Measurements from ENCODE around the gene FBXL14. TPM values are rescaled to one million over a fixed set of nuclear protein-coding genes. Genes with fewer than 3 reads are reported as not detected.

The FBXL14 gene
- polyA plus RNA-seq, 3 donors, result 6.2 to 9.8 (median 7.2) TPM

- peak overlapping the region; percentile 79 to 92 for H3K4me3 Mint-ChIP-seq
- Histone ChIP-seq H3K9ac (ENCODE audit: insufficient read depth, low read length, poor library complexity, severe bottlenecking) (peak overlapping the region; percentile 41), H3K4me2 (replicated peaks; ENCODE audit: extremely low read depth, low read length, poor library complexity, severe bottlenecking) (peak overlapping the region; percentile 83), H3K36me3 (replicated peaks in 1 of 2; ENCODE audit: control insufficient read depth in 1 of 2, insufficient read depth in 2 of 2, low read length in 2 of 2) (no peaks in the 10 kb centered on the region), H2AFZ (ENCODE audit: insufficient read depth, low read depth, low read length, poor library complexity, severe bottlenecking) (peak overlapping the region; percentile 72), H4K20me1 (ENCODE audit: insufficient read depth, low read length) (no peaks in the 10 kb centered on the region), H3K79me2 (ENCODE audit: insufficient read depth, low read length) (no peaks in the 10 kb centered on the region), H3K4me1 (ENCODE audit: control insufficient read depth in 1 of 2, insufficient read depth in 2 of 2, low read length in 2 of 2) (peaks cover 55 to 59% of the 10 kb centered on the region in 2 donors), H3K4me3 (replicated peaks in 1 of 3; ENCODE audit: low read depth in 2 of 3, low read length in 3 of 3) (peak overlapping the region; percentile 31 to 70 (median 42)), H3K27ac (ENCODE audit: low read depth in 1 of 2, low read length in 2 of 2) (no peak overlapping the region), H3K27me3 (ENCODE audit: control insufficient read depth in 2 of 2, insufficient read depth in 2 of 2, low read length in 2 of 2) (peaks cover 22 to 33% of the 10 kb centered on the region in 2 donors), H3K9me3 (replicated peaks in 1 of 2; ENCODE audit: control insufficient read depth in 1 of 2, insufficient read depth in 1 of 2, low read length in 2 of 2) (peaks cover 0 to 5% of the 10 kb centered on the region in 2 donors)
- 9% methylated on average over 15 of the region's 23 CpGs for WGBS (ENCODE audit: insufficient coverage)
- peaks cover 25 to 30% of the 10 kb centered on the region in 2 donors for H3K36me3 Mint-ChIP-seq
- TF ChIP-seq CTCF (IDR thresholded peaks at IDR 0.05), result no peak
- intact Hi-C loops (cut with micrococcal nuclease), result no loop called here
- H3K27me3 Mint-ChIP-seq (ENCODE audit: low read depth in 3 of 3), result peaks cover 35 to 41% (median 41%) of the 10 kb centered on the region in 3 donors
- H3K27ac Mint-ChIP-seq, result peak overlapping the region in 2 of 7 donors; percentile 18 to 37
- H3K9me3 Mint-ChIP-seq, result peaks cover 0 to 10% (median 6%) of the 10 kb centered on the region in 7 donors
- peaks cover 61% of the 10 kb centered on the region for H3K4me1 Mint-ChIP-seq
- peak in 1 of 3 donors; percentile 34 for DNase-seq
Measured at GRCh38 chr12:1630827-1631591, 36.6 kb upstream of the FBXL14 start.

DNA sequence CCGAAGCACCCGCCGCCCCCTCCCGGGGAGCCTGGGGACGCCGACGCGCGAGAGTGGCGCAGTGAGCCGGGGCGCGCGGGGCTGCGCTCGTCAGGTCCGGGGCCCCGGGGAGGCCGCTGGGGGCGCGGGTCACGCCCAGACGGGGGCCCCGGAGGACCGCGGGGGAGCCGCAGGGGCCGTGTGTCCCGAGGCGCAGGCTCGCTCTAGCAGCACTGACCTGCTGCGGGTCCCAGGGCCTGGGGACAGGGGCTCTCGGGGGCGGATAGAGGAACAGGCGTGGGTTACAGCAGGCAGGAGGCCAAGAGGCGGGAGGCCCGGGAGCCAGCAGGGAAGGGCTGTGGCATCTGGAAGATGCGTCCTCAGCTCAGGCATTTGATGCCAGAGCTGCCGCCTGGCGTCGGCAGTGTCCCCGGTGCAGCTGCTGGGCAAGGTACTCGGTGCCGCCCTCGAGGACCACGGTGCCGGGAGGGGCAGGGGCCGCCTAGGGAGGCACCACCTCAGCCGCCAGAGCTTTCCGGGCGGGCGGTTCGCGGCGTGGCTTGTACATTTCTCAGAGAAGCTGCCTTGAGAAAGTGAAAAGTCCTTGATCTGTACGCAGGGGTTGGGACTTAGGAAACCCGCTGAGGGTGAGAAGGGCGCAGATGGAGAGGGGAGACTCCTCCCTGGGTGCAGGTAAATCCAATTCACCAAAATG is 35.9 kb upstream of the FBXL14 start:
- Histone ChIP-seq H3K79me2 (ENCODE audit: insufficient read depth, low read length) (no peaks in the 10 kb centered on the region), H4K20me1 (ENCODE audit: insufficient read depth, low read length) (no peaks in the 10 kb centered on the region), H2AFZ (ENCODE audit: insufficient read depth, low read depth, low read length, poor library complexity, severe bottlenecking) (peak overlapping the region; percentile 72), H3K9me3 (replicated peaks in 1 of 2; ENCODE audit: control insufficient read depth in 1 of 2, insufficient read depth in 1 of 2, low read length in 2 of 2) (peaks cover 0 to 5% of the 10 kb centered on the region in 2 donors), H3K36me3 (replicated peaks in 1 of 2; ENCODE audit: control insufficient read depth in 1 of 2, insufficient read depth in 2 of 2, low read length in 2 of 2) (no peaks in the 10 kb centered on the region), H3K4me2 (replicated peaks; ENCODE audit: extremely low read depth, low read length, poor library complexity, severe bottlenecking) (peak overlapping the region; percentile 83), H3K27ac (ENCODE audit: low read depth in 1 of 2, low read length in 2 of 2) (no peak overlapping the region), H3K27me3 (ENCODE audit: control insufficient read depth in 2 of 2, insufficient read depth in 2 of 2, low read length in 2 of 2) (peaks cover 22 to 33% of the 10 kb centered on the region in 2 donors), H3K4me1 (ENCODE audit: control insufficient read depth in 1 of 2, insufficient read depth in 2 of 2, low read length in 2 of 2) (peaks cover 48 to 52% of the 10 kb centered on the region in 2 donors), H3K4me3 (replicated peaks in 1 of 3; ENCODE audit: low read depth in 2 of 3, low read length in 3 of 3) (peak overlapping the region; percentile 31 to 70 (median 42)), H3K9ac (ENCODE audit: insufficient read depth, low read length, poor library complexity, severe bottlenecking) (peak overlapping the region; percentile 41)
- intact Hi-C loops (cut with micrococcal nuclease), result no loop called here
- DNase-seq, result peak in 2 of 3 donors; percentile 21 to 29
- TF ChIP-seq CTCF (IDR thresholded peaks at IDR 0.05), result peak; percentile 58
- H3K36me3 Mint-ChIP-seq, result peaks cover 25 to 30% of the 10 kb centered on the region in 2 donors
- H3K4me3 Mint-ChIP-seq, result peak overlapping the region; percentile 79 to 92
- H3K9me3 Mint-ChIP-seq, result peaks cover 0 to 10% (median 6%) of the 10 kb centered on the region in 7 donors
- H3K27me3 Mint-ChIP-seq (ENCODE audit: low read depth in 3 of 3), result peaks cover 35 to 41% (median 41%) of the 10 kb centered on the region in 3 donors
- peak overlapping the region in 1 of 7 donors; percentile 41 for H3K27ac Mint-ChIP-seq
- 0% methylated on average over 50 of the region's 58 CpGs for WGBS (ENCODE audit: insufficient coverage)
- peaks cover 53% of the 10 kb centered on the region for H3K4me1 Mint-ChIP-seq

Data from CD14-positive monocyte (primary cell).